Liver (tissue), 9 donors: ENCODE measurements around the gene MUTYH. TPM values are rescaled to one million over a fixed set of nuclear protein-coding genes. Genes with fewer than 3 reads are reported as not detected.

ENCODE experiments used
- DNase-seq: peaks from one replicate; pipeline ENCODE4 v3.0.0-alpha.2; 2017; ENCODE audit warnings: low spot score
- H3K27ac ChIP-seq, 2 donors: one replicate each; pipeline ENCODE4 v1.7.0; 2013; ENCODE audit warnings: inconsistent platforms in 2 of 2, low read length in 2 of 2, control low read depth in 1 of 2, low read depth in 1 of 2, mild to moderate bottlenecking in 1 of 2
- H3K27me3 ChIP-seq, 4 donors: one replicate each; pipeline versions ENCODE4 v1.6.1 to v1.7.0; 2013; ENCODE audit warnings: low read length in 3 of 4, inconsistent platforms in 1 of 4, mild to moderate bottlenecking in 1 of 4, moderate library complexity in 1 of 4; ENCODE audit not compliant: control insufficient read depth in 4 of 4, insufficient read depth in 4 of 4
- H3K36me3 ChIP-seq, 4 donors: one replicate each; pipeline versions ENCODE4 v1.6.1 to v1.7.0; 2013; ENCODE audit warnings: low read length in 3 of 4, mild to moderate bottlenecking in 3 of 4, low read depth in 1 of 4, moderate library complexity in 1 of 4; ENCODE audit not compliant: control insufficient read depth in 4 of 4, insufficient read depth in 3 of 4
- H3K4me1 ChIP-seq, 4 donors: one replicate each; pipeline versions ENCODE4 v1.6.1 to v1.7.0; 2013; ENCODE audit warnings: low read length in 3 of 4, mild to moderate bottlenecking in 3 of 4, moderate library complexity in 1 of 4; ENCODE audit not compliant: control insufficient read depth in 4 of 4, insufficient read depth in 4 of 4
- H3K4me3 ChIP-seq, 3 donors: one replicate each; pipeline versions ENCODE4 v1.6.1 to v1.7.0; 2013; ENCODE audit warnings: low read length in 3 of 3, control low read depth in 1 of 3, low read depth in 1 of 3, mild to moderate bottlenecking in 1 of 3
- H3K9ac ChIP-seq, 2 donors: one replicate each; pipeline ENCODE4 v1.7.0; 2013; ENCODE audit warnings: low read length in 2 of 2, mild to moderate bottlenecking in 2 of 2, moderate library complexity in 2 of 2, control low read depth in 1 of 2, low read depth in 1 of 2
- H3K9me3 ChIP-seq, 4 donors: one replicate each; pipeline versions ENCODE4 v1.6.1 to v1.7.0; 2013; ENCODE audit warnings: low read length in 3 of 4; ENCODE audit not compliant: control insufficient read depth in 4 of 4
- FOXA1 ChIP-seq: IDR thresholded peaks from 2 replicates; pipeline ENCODE4 v1.6.1; 2016; ENCODE audit warnings: antibody characterized with exemption
- FOXA2 ChIP-seq: IDR thresholded peaks from 2 replicates; pipeline ENCODE4 v1.6.1; 2016; ENCODE audit warnings: antibody characterized with exemption
- GABPA ChIP-seq, 2 donors: IDR thresholded peaks in 1 of 2; conservative IDR thresholded peaks in 1 of 2; 2 replicates each; pipeline ENCODE4 v1.6.1; 2016; ENCODE audit warnings: antibody characterized with exemption in 2 of 2, mild to moderate bottlenecking in 1 of 2, moderate library complexity in 1 of 2
- HNF4A ChIP-seq, 2 donors: conservative IDR thresholded peaks; 2 replicates each; pipeline ENCODE4 v1.6.1; 2016; ENCODE audit warnings: antibody characterized with exemption in 2 of 2, mild to moderate bottlenecking in 2 of 2
- HNF4G ChIP-seq: IDR thresholded peaks from 2 replicates; pipeline ENCODE4 v1.6.1; 2016; ENCODE audit warnings: antibody characterized with exemption
- JUND ChIP-seq, 2 donors: IDR thresholded peaks; 2 replicates each; pipeline ENCODE4 v1.6.1; 2016; ENCODE audit warnings: antibody characterized with exemption in 2 of 2
- RAD21 ChIP-seq, 2 donors: IDR thresholded peaks; 2 replicates each; pipeline ENCODE4 v1.6.1; 2016; ENCODE audit warnings: antibody characterized with exemption in 2 of 2, mild to moderate bottlenecking in 2 of 2
- RXRA ChIP-seq, 2 donors: IDR thresholded peaks; 2 replicates each; pipeline ENCODE4 v1.6.1; 2017 to 2018; ENCODE audit warnings: antibody characterized with exemption in 2 of 2, mild to moderate bottlenecking in 1 of 2
- SP1 ChIP-seq: IDR thresholded peaks from 2 replicates; pipeline ENCODE4 v1.6.1; 2018; ENCODE audit warnings: antibody characterized with exemption, mild to moderate bottlenecking
- TAF1 ChIP-seq: conservative IDR thresholded peaks from 2 replicates; pipeline ENCODE4 v1.6.1; 2016; ENCODE audit warnings: antibody characterized with exemption, mild to moderate bottlenecking
- YY1 ChIP-seq: IDR thresholded peaks from 2 replicates; pipeline ENCODE4 v1.6.1; 2016; ENCODE audit warnings: antibody characterized with exemption, mild to moderate bottlenecking
- WGBS: extraction: QIAGEN DNeasy Blood & Tissue Kit; methylation state at CpG from one replicate; pipeline ENCODE4 v1.1.7; 2013; 5-methylcytosine and 5-hydroxymethylcytosine counted together
- polyA plus RNA-seq, 2 donors: library from polyadenylated mRNA; stranded (reverse) in 1 of 2; unstranded in 1 of 2; fragments of 200-250 nt in 1 of 2; fragments of >200 nt in 1 of 2; fragmentation: Nextera tagmentation in 1 of 2; extraction: Ambion mirVana in 1 of 2; gene quantifications; one replicate each; pipeline versions ENCODE4 v1.2.1 to v1.2.3, GENCODE V29; 2013 to 2015
- total RNA-seq, 2 donors: library from RNA; depleted of rRNA; stranded (reverse); fragments of >200 nt; gene quantifications; one replicate each; pipeline ENCODE4 v1.2.3, GENCODE V29; 2014
- TF ChIP-seq, protein P1 (sequence below): IDR thresholded peaks from 2 replicates; pipeline ENCODE4 v1.6.1; 2016; ENCODE audit warnings: antibody characterized with exemption, mild to moderate bottlenecking
- TF ChIP-seq, protein P2 (sequence below): IDR thresholded peaks from 2 replicates; pipeline ENCODE4 v1.6.1; 2016; ENCODE audit warnings: antibody characterized with exemption
- TF ChIP-seq, protein P3 (sequence below): IDR thresholded peaks from 2 replicates; pipeline ENCODE4 v1.6.1; 2016; ENCODE audit warnings: antibody characterized with exemption
- TF ChIP-seq, protein P4 (sequence below): IDR thresholded peaks from 2 replicates; pipeline ENCODE4 v1.6.1; 2016; ENCODE audit warnings: antibody characterized with exemption
- donor health status: healthy.
- donor health status: healthy.
- donor health status: healthy.
- donor health status: healthy.
- donor health status: healthy.

Gene MUTYH
- total and polyA plus RNA-seq, 4 donors, result 5.2 to 10.0 (median 8.2) TPM

DNA sequence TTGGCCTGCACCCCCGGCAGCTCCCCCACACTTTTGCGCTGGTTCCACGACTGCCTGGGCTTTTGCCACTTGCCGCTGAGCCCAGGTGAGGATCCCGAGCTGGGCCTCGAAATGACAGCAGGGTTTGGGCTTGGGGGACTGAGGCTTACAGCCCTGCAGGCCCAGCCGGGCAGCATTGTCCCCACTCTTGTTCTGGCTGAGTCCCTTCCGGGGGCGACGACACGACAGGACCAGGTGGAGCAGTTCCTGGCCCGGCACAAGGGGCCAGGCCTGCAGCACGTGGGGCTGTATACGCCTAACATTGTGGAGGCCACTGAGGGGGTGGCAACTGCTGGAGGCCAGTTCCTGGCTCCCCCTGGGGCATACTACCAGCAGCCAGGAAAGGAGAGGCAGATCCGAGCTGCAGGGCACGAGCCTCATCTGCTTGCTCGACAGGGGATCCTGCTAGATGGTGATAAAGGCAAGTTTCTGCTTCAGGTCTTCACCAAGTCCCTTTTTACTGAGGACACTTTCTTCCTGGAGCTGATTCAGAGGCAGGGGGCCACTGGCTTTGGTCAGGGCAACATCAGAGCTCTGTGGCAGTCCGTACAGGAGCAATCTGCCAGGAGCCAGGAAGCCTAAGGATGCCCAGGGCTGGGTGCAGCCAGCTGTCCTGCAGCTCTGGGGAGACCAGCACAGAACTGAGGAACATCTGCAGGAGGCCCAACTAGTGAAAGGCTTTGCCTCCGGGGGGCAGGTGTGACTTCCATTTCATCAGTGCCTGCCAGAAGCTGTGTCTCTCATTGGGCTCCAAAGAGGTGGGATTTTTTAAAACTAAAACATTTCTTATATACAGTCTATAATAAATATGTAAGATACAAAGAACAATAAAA, 12.4 kb downstream of the MUTYH start:
- 79% methylated on average over 19 of the region's 19 CpGs for WGBS
- no peak for TF ChIP-seq RAD21 (IDR thresholded peaks at IDR 0.05)
- no peak for TF ChIP-seq HNF4A (conservative IDR thresholded peaks at IDR 0.05)
- TF ChIP-seq, protein P1, sequence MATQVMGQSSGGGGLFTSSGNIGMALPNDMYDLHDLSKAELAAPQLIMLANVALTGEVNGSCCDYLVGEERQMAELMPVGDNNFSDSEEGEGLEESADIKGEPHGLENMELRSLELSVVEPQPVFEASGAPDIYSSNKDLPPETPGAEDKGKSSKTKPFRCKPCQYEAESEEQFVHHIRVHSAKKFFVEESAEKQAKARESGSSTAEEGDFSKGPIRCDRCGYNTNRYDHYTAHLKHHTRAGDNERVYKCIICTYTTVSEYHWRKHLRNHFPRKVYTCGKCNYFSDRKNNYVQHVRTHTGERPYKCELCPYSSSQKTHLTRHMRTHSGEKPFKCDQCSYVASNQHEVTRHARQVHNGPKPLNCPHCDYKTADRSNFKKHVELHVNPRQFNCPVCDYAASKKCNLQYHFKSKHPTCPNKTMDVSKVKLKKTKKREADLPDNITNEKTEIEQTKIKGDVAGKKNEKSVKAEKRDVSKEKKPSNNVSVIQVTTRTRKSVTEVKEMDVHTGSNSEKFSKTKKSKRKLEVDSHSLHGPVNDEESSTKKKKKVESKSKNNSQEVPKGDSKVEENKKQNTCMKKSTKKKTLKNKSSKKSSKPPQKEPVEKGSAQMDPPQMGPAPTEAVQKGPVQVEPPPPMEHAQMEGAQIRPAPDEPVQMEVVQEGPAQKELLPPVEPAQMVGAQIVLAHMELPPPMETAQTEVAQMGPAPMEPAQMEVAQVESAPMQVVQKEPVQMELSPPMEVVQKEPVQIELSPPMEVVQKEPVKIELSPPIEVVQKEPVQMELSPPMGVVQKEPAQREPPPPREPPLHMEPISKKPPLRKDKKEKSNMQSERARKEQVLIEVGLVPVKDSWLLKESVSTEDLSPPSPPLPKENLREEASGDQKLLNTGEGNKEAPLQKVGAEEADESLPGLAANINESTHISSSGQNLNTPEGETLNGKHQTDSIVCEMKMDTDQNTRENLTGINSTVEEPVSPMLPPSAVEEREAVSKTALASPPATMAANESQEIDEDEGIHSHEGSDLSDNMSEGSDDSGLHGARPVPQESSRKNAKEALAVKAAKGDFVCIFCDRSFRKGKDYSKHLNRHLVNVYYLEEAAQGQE, result no peak
- TF ChIP-seq JUND (IDR thresholded peaks at IDR 0.05), result no peak
- TF ChIP-seq FOXA2, result no peak
- TF ChIP-seq, protein P2, sequence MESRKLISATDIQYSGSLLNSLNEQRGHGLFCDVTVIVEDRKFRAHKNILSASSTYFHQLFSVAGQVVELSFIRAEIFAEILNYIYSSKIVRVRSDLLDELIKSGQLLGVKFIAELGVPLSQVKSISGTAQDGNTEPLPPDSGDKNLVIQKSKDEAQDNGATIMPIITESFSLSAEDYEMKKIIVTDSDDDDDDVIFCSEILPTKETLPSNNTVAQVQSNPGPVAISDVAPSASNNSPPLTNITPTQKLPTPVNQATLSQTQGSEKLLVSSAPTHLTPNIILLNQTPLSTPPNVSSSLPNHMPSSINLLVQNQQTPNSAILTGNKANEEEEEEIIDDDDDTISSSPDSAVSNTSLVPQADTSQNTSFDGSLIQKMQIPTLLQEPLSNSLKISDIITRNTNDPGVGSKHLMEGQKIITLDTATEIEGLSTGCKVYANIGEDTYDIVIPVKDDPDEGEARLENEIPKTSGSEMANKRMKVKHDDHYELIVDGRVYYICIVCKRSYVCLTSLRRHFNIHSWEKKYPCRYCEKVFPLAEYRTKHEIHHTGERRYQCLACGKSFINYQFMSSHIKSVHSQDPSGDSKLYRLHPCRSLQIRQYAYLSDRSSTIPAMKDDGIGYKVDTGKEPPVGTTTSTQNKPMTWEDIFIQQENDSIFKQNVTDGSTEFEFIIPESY, result no peak
- no peak for TF ChIP-seq YY1
- TF ChIP-seq, protein P3, sequence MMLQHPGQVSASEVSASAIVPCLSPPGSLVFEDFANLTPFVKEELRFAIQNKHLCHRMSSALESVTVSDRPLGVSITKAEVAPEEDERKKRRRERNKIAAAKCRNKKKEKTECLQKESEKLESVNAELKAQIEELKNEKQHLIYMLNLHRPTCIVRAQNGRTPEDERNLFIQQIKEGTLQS, result no peak
- TF ChIP-seq TAF1, result no peak
- no peak for TF ChIP-seq SP1
- TF ChIP-seq FOXA1, result no peak
- no peak for TF ChIP-seq GABPA (IDR thresholded peaks at IDR 0.05 in 1 of 2, conservative IDR thresholded peaks at IDR 0.05 in 1 of 2)
- TF ChIP-seq, protein P4, sequence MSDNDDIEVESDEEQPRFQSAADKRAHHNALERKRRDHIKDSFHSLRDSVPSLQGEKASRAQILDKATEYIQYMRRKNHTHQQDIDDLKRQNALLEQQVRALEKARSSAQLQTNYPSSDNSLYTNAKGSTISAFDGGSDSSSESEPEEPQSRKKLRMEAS, result no peak
- no peak for TF ChIP-seq RXRA (IDR thresholded peaks at IDR 0.05)
- TF ChIP-seq HNF4G, result no peak
- Histone ChIP-seq H3K9ac (no peak overlapping the region), H3K27me3 (no peaks in the 10 kb centered on the region), H3K4me3 (no peak overlapping the region), H3K27ac (no peak overlapping the region), H3K36me3 (peaks cover 0 to 18% (median 5%) of the 10 kb centered on the region in 4 donors), H3K9me3 (no peaks in the 10 kb centered on the region), H3K4me1 (peaks cover 3 to 13% (median 7%) of the 10 kb centered on the region in 4 donors)
- DNase-seq, result no peak
